Left lobe of liver (tissue), 2 donors: ENCODE measurements around the gene NFATC2. TPM values are rescaled to one million over a fixed set of nuclear protein-coding genes. Genes with fewer than 3 reads are reported as not detected.

Experiments used
- ATAC-seq: fragments of 200-7000 bp; cut with Tn5 transposase; one replicate; pipeline ENCODE4 v1.9.1; 2020; ENCODE audit warnings: mild to moderate bottlenecking, moderate library complexity
- DNase-seq: peaks from one replicate; pipeline ENCODE4 v3.0.0-alpha.2; 2020; ENCODE audit warnings: low spot score
- total RNA-seq: library from RNA; stranded (reverse); gene quantifications from one replicate; pipeline ENCODE4 v1.2.1, GENCODE V29; 2021
- donor health status: DM: no; HTN: no; CAD: no; lungs with moderate emphysema.
- donor health status: DM: no; HTN: yes; CAD: no.

NFATC2 gene
- total RNA-seq, 1 donor from 2014 or later, result 4.6 TPM

GRCh38 chr20:51382986-51383821, 159.3 kb downstream of the NFATC2 start:
- ATAC-seq (no peak), DNase-seq (no peak)

GRCh38 chr20:51382111-51382985, 160.2 kb downstream of the NFATC2 start:
- DNase-seq (no peak), ATAC-seq (no peak)

GRCh38 chr20:51381557-51381956, 161.0 kb downstream of the NFATC2 start:
- ATAC-seq (no peak), DNase-seq (no peak)

- no peak for ATAC-seq
Measured at GRCh38 chr20:51380401-51381385, 161.8 kb downstream of the NFATC2 start.

GRCh38 chr20:51379601-51380341, 162.7 kb downstream of the NFATC2 start:
- ATAC-seq, result peak; percentile 21
- DNase-seq, result no peak

More at GRCh38 chr20:51380401-51381385, 161.8 kb downstream of the NFATC2 start:
- DNase-seq, result no peak

- DNase-seq (no peak), ATAC-seq (peak; percentile 51)
Measured at GRCh38 chr20:51378171-51378928, 164.2 kb downstream of the NFATC2 start.

- DNase-seq (no peak), ATAC-seq (no peak)
Measured at GRCh38 chr20:51377132-51377531, 165.4 kb downstream of the NFATC2 start.

- DNase-seq (no peak), ATAC-seq (no peak)
Measured at GRCh38 chr20:51376111-51376510, 166.4 kb downstream of the NFATC2 start.

GRCh38 chr20:51375561-51375960, 167.0 kb downstream of the NFATC2 start:
- DNase-seq, result no peak

GRCh38 chr20:51374961-51375360, 167.6 kb downstream of the NFATC2 start:
- DNase-seq, result no peak
- ATAC-seq, result no peak

More at GRCh38 chr20:51375561-51375960, 167.0 kb downstream of the NFATC2 start:
- ATAC-seq, result no peak

GRCh38 chr20:51374456-51374830, 168.1 kb downstream of the NFATC2 start:
- ATAC-seq (no peak), DNase-seq (no peak)

GRCh38 chr20:51373713-51374455, 168.6 kb downstream of the NFATC2 start:
- no peak for DNase-seq
- peak; percentile 6 for ATAC-seq

- DNase-seq (no peak), ATAC-seq (no peak)
Measured at GRCh38 chr20:51372966-51373365, 169.6 kb downstream of the NFATC2 start.

- peak; percentile 65 for DNase-seq
- ATAC-seq, result peak; percentile 98
Measured at GRCh38 chr20:51372176-51372803, 170.2 kb downstream of the NFATC2 start.

GRCh38 chr20:51371720-51372119, 170.8 kb downstream of the NFATC2 start:
- DNase-seq, result no peak
- ATAC-seq, result no peak

GRCh38 chr20:51369503-51369902, 173.0 kb downstream of the NFATC2 start:
- DNase-seq (no peak), ATAC-seq (no peak)

- DNase-seq, result no peak
Measured at GRCh38 chr20:51368461-51369211, 173.9 kb downstream of the NFATC2 start.

More at GRCh38 chr20:51368461-51369211, 173.9 kb downstream of the NFATC2 start:
- ATAC-seq, result no peak
